ENCODE measurements around the gene BLID. TPM values are rescaled to one million over a fixed set of nuclear protein-coding genes. Genes with fewer than 3 reads are reported as not detected.

The BLID gene
- total RNA-seq, 1 donor from 2014 or later: 2.8 TPM

DNA sequence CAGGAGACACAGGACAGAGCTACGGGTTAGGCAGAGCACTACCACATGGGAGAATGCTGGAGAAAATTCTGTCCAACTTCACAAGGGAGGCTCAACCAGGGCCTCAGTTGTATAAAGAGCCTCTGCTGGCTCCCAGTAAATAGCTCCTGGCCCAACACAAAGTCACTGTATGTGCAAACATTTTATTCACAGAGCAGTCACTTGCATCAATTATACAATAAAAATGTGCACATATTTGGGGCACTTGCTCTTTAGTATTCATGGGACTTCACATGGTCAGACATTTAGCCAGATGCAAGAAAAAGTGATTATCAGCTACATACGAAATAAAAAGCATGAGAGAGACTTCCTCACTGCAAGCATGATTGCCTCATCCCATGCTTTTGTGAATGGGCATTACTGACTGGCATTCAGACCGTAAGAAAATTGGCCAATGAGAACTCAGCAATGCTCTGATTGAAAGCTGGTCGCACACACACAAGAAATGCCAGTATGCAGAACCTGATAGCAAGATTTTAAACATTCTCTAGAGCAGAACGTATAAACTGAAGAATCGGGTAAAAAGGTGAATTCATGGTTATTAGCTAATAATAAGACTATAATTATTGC lies 39.4 kb downstream of the BLID start:
- no peak for DNase-seq

DNA sequence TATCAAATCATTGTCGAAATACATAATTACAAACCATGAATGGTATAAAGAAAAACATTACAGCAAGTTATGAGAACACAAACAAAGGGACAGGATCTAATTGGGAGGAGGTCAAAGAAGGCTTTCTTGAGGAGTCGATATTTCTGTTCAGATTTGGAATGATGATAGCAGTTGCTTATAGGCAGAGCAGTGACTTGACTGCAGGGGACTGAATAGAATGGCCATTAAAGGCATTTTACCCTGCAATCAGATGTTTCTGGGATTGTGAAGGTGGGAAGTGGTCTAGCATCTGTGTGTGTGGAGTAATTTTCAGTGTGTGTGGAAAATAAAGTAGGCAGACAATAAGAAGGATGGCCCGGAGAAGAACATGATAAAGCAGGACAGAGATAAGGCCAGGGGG lies 41.0 kb downstream of the BLID start:
- DNase-seq: no peak

DNA sequence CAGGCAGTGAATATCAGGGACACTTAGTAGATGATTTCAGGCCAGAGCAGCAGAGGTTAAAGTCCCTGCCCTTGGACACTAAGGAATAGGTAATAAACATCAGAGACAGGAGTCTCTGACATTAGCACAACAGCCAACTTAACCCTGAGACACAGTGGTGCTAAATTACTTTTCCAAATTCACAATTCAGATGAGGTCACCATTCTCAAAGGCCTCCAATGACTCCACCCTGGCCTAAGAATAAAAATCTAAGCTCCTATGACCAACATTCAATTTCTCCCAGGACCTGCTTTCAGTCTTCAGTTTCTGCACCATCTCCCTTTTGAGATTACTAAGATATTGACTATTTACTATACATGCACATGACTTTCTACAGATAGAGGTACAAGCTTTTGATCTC lies 42.0 kb downstream of the BLID start:
- DNase-seq: no peak

DNA sequence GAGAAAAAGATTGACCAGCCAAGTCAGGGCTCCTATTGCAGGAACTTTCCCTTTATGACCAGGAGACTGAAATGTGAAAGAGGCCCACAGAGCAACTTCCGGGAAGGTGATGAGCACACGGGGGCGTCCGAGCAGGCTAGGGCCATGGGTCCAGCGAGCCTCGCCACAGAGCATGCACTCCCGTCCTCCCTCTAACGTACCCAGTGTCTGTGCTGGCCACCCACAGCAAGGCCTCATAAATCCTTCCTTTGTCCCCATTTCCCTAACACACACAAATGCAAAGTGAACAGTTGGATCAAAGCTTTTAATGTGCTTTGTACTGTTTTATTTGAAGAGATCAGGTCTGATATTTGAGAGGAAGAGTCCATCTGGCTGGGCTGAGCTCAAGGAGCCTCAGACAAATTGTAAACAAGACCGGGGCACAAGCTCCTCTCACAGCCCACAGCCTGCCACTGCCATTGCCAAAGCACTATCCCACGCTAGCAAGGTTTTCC lies 44.3 kb downstream of the BLID start:
- DNase-seq: no peak

DNA sequence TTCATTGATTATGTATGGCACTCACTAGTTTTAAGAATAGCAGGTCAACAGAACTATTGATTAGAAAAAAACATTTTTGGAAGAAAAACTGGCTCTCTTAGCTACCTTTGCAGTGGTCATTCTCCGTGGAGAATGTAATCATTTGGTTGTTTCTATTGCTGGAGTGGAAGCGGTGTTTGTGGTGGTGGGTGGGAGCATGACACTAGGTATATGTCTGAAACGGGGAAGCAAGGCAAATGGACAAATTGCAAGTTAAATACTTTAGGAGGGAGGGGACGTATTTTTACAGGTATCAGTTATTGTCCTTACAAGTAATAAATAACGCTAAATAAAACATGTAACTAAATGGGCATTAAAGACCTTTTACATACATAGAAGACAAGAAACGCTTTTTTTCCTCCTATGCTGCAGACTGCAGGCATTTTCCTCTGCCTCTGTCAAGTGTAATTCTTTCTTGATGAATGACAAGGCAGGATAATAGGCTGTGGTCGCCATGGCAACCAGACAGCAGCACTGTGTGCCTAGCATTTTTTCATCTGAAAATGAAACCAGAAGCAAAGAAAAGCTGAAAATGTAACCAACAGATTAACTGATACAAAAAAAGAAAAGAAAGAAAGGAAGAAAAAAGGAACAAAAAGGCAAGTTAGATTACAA lies 46.2 kb downstream of the BLID start:
- DNase-seq: peak; percentile 52

DNA sequence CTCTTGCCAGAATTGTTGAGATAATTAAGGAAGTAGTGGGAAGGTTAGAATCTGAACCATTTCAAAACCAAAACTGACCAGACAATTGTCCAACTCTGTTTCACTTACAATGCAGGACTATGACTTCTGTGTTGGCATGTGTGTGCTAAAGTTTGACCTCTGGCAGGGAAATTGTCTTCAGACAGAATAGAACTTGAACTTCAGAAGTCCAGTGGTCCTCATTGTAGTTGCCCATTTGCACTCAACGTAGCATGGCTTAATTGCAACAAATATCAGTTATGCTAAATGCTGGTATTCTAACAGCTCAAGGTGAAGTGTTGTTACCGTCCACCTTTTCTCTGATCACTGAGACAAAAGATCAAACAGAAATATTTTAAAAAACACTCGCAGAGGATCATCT lies 47.2 kb downstream of the BLID start:
- no peak for DNase-seq

DNA sequence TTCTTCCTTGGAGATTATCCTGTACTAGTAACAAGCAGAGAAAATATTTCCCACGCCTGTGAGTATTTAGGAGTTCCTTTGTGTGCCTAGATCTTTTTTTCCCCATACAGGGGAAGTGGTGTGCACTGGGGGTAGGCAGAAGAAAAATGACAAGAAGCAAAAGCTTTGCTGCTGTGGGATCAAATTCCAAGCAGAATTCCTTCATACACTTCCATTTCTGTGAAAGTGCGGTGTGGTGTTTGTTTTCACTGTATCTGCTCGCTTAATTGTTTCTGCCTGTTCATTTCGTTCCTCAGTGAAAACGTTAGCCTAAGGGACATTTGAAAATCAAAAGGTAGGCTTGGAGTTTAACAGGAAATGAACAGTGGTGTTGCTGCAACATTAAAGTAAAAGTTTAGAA lies 47.9 kb downstream of the BLID start:
- peak; percentile 52 for DNase-seq

Small RNA genes within 50 kb of the gene (small RNA-seq; reads per million reads assigned to genes)
- 751 reads per million, percentile 98 among the genes with 10 or more reads in this experiment for gene MIR100 (ENCODE audit: low replicate concordance)
- 67.1 reads per million, percentile 96 among the genes with 10 or more reads in this experiment for gene MIR125B1 (ENCODE audit: low replicate concordance)
- 22.6 reads per million, percentile 94 among the genes with 10 or more reads in this experiment for gene MIRLET7A2 (ENCODE audit: low replicate concordance)
